HL-60 (cell line): ENCODE results near the gene NBEAL1.
"Not testable (repeated sequence)": the region's sequence is repeated elsewhere in the genome, so short reads cannot be mapped to it uniquely, and the experiment has no call there.

Experiments used
- DNase-seq, 2 experiments: peaks; one replicate each; pipeline ENCODE4 v3.0.0-alpha.2; 2010 to 2020; ENCODE audit warnings: low read depth in 1 of 2, low spot score in 1 of 2
- H3K27ac ChIP-seq: fragments of 250-450 bp; sonication (Bioruptor Pico); replicated peaks from 2 replicates; pipeline ENCODE4 v1.5.1; 2020; ENCODE audit warnings: mild to moderate bottlenecking, moderate library complexity
- H3K27me3 ChIP-seq: fragments of 250-450 bp; sonication (Bioruptor Pico); 2 replicates; pipeline ENCODE4 v1.5.1; 2021; ENCODE audit warnings: mild to moderate bottlenecking, moderate library complexity; ENCODE audit not compliant: insufficient read depth, poor library complexity, severe bottlenecking
- H3K4me3 ChIP-seq: replicated peaks from 2 replicates; pipeline ENCODE4 v1.5.1; 2011; ENCODE audit warnings: mild to moderate bottlenecking, control low read depth, low read length; ENCODE audit not compliant: insufficient read depth
- GABPA ChIP-seq: IDR thresholded peaks from 2 replicates; pipeline ENCODE4 v1.6.1; 2012; ENCODE audit warnings: low read depth
- POLR2AphosphoS5 ChIP-seq: IDR thresholded peaks from 2 replicates; pipeline ENCODE4 v1.6.1; 2012; ENCODE audit warnings: low read depth
- REST ChIP-seq: IDR thresholded peaks from 2 replicates; pipeline ENCODE4 v1.6.1; 2012; ENCODE audit warnings: low read depth; ENCODE audit not compliant: insufficient replicate concordance
- SPI1 ChIP-seq: IDR thresholded peaks from 2 replicates; pipeline ENCODE4 v1.6.1; 2012; ENCODE audit warnings: low read depth, mild to moderate bottlenecking, borderline replicate concordance
- TF ChIP-seq, protein P1 (sequence below): IDR thresholded peaks from one replicate; pipeline ENCODE4 v1.5.1; 2011; ENCODE audit warnings: low read length, control low read depth, inconsistent platforms; ENCODE audit not compliant: insufficient read depth

NBEAL1 gene

DNA sequence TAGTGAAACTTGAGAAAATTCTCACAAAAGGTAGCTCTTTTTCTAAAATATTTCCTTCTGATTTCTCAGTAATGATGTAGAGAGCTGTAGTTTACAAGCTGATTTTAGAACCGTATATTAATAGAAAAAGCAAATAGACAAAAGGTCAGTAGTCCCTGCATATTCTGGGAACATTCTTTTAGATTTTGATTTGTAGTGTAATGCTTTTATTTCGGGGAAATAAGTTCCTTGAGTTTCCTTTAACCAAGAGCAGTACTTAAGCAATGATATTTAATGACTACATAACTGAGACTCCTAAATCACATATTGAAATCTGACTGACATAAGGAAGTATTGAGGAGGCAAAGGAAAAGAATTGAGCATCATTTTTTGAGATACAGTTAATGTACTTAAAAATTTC is 22.4 kb downstream of the NBEAL1 start:
- Histone ChIP-seq H3K4me3 (no peak overlapping the region), H3K27ac (no peak overlapping the region), H3K27me3 (no peaks in the 10 kb centered on the region)
- TF ChIP-seq, protein P1, sequence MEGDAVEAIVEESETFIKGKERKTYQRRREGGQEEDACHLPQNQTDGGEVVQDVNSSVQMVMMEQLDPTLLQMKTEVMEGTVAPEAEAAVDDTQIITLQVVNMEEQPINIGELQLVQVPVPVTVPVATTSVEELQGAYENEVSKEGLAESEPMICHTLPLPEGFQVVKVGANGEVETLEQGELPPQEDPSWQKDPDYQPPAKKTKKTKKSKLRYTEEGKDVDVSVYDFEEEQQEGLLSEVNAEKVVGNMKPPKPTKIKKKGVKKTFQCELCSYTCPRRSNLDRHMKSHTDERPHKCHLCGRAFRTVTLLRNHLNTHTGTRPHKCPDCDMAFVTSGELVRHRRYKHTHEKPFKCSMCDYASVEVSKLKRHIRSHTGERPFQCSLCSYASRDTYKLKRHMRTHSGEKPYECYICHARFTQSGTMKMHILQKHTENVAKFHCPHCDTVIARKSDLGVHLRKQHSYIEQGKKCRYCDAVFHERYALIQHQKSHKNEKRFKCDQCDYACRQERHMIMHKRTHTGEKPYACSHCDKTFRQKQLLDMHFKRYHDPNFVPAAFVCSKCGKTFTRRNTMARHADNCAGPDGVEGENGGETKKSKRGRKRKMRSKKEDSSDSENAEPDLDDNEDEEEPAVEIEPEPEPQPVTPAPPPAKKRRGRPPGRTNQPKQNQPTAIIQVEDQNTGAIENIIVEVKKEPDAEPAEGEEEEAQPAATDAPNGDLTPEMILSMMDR = no peak
- TF ChIP-seq SPI1 (no peak), REST (no peak), POLR2AphosphoS5 (no peak), GABPA (no peak)
- DNase-seq = no peak

DNA sequence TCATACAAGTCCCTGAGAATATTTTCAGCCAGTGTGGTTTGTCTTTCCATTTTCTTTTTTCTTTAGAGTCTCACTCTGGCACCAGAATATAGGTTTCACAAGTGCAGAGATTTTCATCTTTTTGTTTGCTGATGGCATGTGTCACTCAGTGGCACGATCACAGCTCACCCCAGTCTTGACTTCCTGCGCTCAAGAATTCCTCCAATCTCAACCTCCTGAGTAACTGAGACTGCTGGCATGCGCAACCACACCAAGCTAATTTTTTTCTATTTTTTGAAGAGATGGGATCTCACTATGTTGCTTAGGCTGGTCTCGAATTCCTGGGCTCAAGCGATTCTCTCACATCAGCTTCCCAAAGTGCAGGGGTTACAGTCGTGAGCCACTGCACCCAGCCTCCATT is 23.9 kb downstream of the NBEAL1 start:
- Histone ChIP-seq H3K27ac (no peak overlapping the region), H3K4me3 (no peak overlapping the region), H3K27me3 (no peaks in the 10 kb centered on the region)
- DNase-seq = no peak
- TF ChIP-seq POLR2AphosphoS5 (no peak), GABPA (no peak), REST (no peak), SPI1 (no peak)
- TF ChIP-seq, protein P1 = no peak

GRCh38 chr2:203039211-203039610 is 24.5 kb downstream of the NBEAL1 start:
- not testable (repeated sequence) for H3K27ac ChIP-seq, DNase-seq, H3K4me3 ChIP-seq

GRCh38 chr2:203040966-203041521 is 26.4 kb downstream of the NBEAL1 start:
- Histone ChIP-seq H3K27me3 (no peaks in the 10 kb centered on the region), H3K4me3 (no peak overlapping the region), H3K27ac (no peak overlapping the region)
- DNase-seq = no peak
- TF ChIP-seq, protein P1 = no peak
- TF ChIP-seq POLR2AphosphoS5 (no peak), REST (no peak), GABPA (no peak), SPI1 (no peak)

More at GRCh38 chr2:203039211-203039610, 24.5 kb downstream of the NBEAL1 start:
- not testable (repeated sequence) for H3K27me3 ChIP-seq
